ENCODE data around the gene LHX3.

Gene LHX3

GRCh38 chr9:136173648-136174290, 31.2 kb downstream of the LHX3 start:
- TF ChIP-seq ZNF70 (CRISPR knock-in tag; IDR thresholded peaks at IDR 0.05): no peak
- TF ChIP-seq, protein P1, sequence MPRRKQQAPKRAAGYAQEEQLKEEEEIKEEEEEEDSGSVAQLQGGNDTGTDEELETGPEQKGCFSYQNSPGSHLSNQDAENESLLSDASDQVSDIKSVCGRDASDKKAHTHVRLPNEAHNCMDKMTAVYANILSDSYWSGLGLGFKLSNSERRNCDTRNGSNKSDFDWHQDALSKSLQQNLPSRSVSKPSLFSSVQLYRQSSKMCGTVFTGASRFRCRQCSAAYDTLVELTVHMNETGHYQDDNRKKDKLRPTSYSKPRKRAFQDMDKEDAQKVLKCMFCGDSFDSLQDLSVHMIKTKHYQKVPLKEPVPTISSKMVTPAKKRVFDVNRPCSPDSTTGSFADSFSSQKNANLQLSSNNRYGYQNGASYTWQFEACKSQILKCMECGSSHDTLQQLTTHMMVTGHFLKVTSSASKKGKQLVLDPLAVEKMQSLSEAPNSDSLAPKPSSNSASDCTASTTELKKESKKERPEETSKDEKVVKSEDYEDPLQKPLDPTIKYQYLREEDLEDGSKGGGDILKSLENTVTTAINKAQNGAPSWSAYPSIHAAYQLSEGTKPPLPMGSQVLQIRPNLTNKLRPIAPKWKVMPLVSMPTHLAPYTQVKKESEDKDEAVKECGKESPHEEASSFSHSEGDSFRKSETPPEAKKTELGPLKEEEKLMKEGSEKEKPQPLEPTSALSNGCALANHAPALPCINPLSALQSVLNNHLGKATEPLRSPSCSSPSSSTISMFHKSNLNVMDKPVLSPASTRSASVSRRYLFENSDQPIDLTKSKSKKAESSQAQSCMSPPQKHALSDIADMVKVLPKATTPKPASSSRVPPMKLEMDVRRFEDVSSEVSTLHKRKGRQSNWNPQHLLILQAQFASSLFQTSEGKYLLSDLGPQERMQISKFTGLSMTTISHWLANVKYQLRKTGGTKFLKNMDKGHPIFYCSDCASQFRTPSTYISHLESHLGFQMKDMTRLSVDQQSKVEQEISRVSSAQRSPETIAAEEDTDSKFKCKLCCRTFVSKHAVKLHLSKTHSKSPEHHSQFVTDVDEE (CRISPR knock-in tag; IDR thresholded peaks at IDR 0.05): no peak

GRCh38 chr9:136172412-136173079, 32.4 kb downstream of the LHX3 start:
- no peak for TF ChIP-seq GLIS3 (CRISPR knock-in tag; IDR thresholded peaks at IDR 0.05)
- TF ChIP-seq CSDC2 (CRISPR knock-in tag; IDR thresholded peaks at IDR 0.05): no peak
- ATAC-seq: no peak

More at GRCh38 chr9:136173648-136174290, 31.2 kb downstream of the LHX3 start:
- ATAC-seq: no peak

GRCh38 chr9:136171801-136172411, 33.0 kb downstream of the LHX3 start:
- TF ChIP-seq ZC3H10 (CRISPR knock-in tag; IDR thresholded peaks at IDR 0.05) (no peak), BACH2 (CRISPR knock-in tag; IDR thresholded peaks at IDR 0.05; ENCODE audit: borderline replicate concordance) (no peak), ARNTL (CRISPR knock-in tag; IDR thresholded peaks at IDR 0.05; ENCODE audit: borderline replicate concordance, low read depth) (no peak), PPARA (CRISPR knock-in tag; IDR thresholded peaks at IDR 0.05; ENCODE audit: borderline replicate concordance) (no peak), TCF4 (CRISPR knock-in tag; IDR thresholded peaks at IDR 0.05; ENCODE audit: borderline replicate concordance) (no peak), ZNF70 (CRISPR knock-in tag; IDR thresholded peaks at IDR 0.05) (no peak), GLIS3 (CRISPR knock-in tag; IDR thresholded peaks at IDR 0.05) (no peak), TOX (CRISPR knock-in tag; IDR thresholded peaks at IDR 0.05; ENCODE audit: borderline replicate concordance) (no peak), POU6F1 (CRISPR knock-in tag; IDR thresholded peaks at IDR 0.05; ENCODE audit: borderline replicate concordance, low read depth) (no peak), ESRRG (CRISPR knock-in tag; IDR thresholded peaks at IDR 0.05) (no peak), ZFP30 (CRISPR knock-in tag; IDR thresholded peaks at IDR 0.05) (no peak), ZNF8 (CRISPR knock-in tag; IDR thresholded peaks at IDR 0.05) (no peak), OSR1 (CRISPR knock-in tag; IDR thresholded peaks at IDR 0.05) (no peak), ZFP3 (CRISPR knock-in tag; IDR thresholded peaks at IDR 0.05) (no peak), RARB (CRISPR knock-in tag; IDR thresholded peaks at IDR 0.05) (no peak), ISL1 (CRISPR knock-in tag; IDR thresholded peaks at IDR 0.05) (no peak), CSRNP3 (CRISPR knock-in tag; IDR thresholded peaks at IDR 0.05) (no peak)
- TF ChIP-seq, protein P1 (CRISPR knock-in tag; IDR thresholded peaks at IDR 0.05): no peak
- TF ChIP-seq, protein P2, sequence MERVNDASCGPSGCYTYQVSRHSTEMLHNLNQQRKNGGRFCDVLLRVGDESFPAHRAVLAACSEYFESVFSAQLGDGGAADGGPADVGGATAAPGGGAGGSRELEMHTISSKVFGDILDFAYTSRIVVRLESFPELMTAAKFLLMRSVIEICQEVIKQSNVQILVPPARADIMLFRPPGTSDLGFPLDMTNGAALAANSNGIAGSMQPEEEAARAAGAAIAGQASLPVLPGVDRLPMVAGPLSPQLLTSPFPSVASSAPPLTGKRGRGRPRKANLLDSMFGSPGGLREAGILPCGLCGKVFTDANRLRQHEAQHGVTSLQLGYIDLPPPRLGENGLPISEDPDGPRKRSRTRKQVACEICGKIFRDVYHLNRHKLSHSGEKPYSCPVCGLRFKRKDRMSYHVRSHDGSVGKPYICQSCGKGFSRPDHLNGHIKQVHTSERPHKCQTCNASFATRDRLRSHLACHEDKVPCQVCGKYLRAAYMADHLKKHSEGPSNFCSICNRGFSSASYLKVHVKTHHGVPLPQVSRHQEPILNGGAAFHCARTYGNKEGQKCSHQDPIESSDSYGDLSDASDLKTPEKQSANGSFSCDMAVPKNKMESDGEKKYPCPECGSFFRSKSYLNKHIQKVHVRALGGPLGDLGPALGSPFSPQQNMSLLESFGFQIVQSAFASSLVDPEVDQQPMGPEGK (CRISPR knock-in tag; IDR thresholded peaks at IDR 0.05; ENCODE audit: borderline replicate concordance): no peak
- no peak for ATAC-seq
